DND-41 (cell line): ENCODE results near the gene PAEP.

Experiments used
- EZH2 ChIP-seq: IDR thresholded peaks from 3 replicates; pipeline ENCODE4 v1.6.1; 2012; ENCODE audit warnings: borderline replicate concordance, low read depth, mild to moderate bottlenecking, moderate library complexity, low read length, inconsistent platforms; ENCODE audit not compliant: severe bottlenecking
- TF ChIP-seq, protein P1 (sequence below): IDR thresholded peaks from 2 replicates; pipeline ENCODE4 v1.5.1; 2012; ENCODE audit warnings: borderline replicate concordance, low read length, moderate library complexity, mild to moderate bottlenecking; ENCODE audit not compliant: poor library complexity, severe bottlenecking; ENCODE audit errors: extremely low read depth

DNA sequence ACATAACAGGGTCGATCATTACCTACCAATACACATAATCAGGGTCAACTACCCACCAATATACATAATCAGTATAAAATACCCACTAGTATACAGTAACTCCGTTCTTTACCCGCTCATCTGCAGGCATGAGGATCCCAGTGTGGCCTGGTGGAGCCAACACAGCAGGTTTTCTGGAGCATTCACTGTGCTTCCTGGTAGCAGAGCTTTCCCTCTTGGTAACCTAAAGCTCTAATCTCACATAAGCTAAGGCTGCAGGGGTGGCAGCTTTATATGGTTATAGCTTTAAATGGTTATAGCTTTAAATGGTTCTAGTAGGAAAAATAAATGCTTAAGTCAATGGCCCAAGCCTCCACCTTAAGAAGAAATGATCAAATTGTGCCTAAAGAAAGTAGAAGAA is 28.4 kb upstream of the PAEP start:
- TF ChIP-seq, protein P1, sequence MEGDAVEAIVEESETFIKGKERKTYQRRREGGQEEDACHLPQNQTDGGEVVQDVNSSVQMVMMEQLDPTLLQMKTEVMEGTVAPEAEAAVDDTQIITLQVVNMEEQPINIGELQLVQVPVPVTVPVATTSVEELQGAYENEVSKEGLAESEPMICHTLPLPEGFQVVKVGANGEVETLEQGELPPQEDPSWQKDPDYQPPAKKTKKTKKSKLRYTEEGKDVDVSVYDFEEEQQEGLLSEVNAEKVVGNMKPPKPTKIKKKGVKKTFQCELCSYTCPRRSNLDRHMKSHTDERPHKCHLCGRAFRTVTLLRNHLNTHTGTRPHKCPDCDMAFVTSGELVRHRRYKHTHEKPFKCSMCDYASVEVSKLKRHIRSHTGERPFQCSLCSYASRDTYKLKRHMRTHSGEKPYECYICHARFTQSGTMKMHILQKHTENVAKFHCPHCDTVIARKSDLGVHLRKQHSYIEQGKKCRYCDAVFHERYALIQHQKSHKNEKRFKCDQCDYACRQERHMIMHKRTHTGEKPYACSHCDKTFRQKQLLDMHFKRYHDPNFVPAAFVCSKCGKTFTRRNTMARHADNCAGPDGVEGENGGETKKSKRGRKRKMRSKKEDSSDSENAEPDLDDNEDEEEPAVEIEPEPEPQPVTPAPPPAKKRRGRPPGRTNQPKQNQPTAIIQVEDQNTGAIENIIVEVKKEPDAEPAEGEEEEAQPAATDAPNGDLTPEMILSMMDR = no peak
- TF ChIP-seq EZH2 = no peak
